ENCODE results near the gene SEC61A1. TPM values are rescaled to one million over a fixed set of nuclear protein-coding genes. Genes with fewer than 3 reads are reported as not detected.

The SEC61A1 gene
- total RNA-seq, 2 experiments from 2014 or later: 107 to 116 TPM

GRCh38 chr3:128041344-128041743 is 10.9 kb upstream of the SEC61A1 start:
- intact Hi-C loops (cut with micrococcal nuclease): no loop called here

DNA sequence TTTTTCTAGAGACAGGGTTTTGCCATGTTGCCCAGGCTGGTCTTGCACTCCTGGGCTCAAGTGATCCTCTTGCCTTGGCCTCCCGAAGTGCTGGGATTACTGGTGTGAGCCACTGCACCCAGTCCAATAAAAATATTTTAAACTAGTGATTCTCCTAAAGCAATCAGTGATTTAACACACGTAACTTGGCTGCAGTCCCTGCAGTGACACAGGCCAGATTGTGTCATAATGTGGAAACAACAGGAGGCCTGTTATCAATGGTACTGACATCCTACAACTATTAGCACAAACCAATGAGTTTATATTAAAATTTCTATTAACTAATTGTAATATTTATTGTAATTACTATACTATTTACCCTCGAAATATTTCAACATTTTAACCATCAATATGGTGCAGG is 1.6 kb upstream of the SEC61A1 start:
- intact Hi-C loops (cut with micrococcal nuclease): no loop called here
- ChIA-PET CTCF (interaction anchor here (0.9 to 1.8 kb wide), 3 partner anchors 45 to 476 kb away, joined by 4 to 5 read pairs (median 5); no protein-coding TSS in a partner anchor), POLR2A (interaction anchor here (3.7 to 6.2 kb wide), 2 partner anchors 12 to 16 kb away, joined by 18 to 37 read pairs; no protein-coding TSS in a partner anchor)
- H3K9me3 Mint-ChIP-seq: no peaks in the 10 kb centered on the region
- no peak overlapping the region for H3K27ac Mint-ChIP-seq
- H3K4me1 Mint-ChIP-seq (ENCODE audit: low read depth): peaks cover 34% of the 10 kb centered on the region
- no peak for DNase-seq
- TF ChIP-seq, protein P1, sequence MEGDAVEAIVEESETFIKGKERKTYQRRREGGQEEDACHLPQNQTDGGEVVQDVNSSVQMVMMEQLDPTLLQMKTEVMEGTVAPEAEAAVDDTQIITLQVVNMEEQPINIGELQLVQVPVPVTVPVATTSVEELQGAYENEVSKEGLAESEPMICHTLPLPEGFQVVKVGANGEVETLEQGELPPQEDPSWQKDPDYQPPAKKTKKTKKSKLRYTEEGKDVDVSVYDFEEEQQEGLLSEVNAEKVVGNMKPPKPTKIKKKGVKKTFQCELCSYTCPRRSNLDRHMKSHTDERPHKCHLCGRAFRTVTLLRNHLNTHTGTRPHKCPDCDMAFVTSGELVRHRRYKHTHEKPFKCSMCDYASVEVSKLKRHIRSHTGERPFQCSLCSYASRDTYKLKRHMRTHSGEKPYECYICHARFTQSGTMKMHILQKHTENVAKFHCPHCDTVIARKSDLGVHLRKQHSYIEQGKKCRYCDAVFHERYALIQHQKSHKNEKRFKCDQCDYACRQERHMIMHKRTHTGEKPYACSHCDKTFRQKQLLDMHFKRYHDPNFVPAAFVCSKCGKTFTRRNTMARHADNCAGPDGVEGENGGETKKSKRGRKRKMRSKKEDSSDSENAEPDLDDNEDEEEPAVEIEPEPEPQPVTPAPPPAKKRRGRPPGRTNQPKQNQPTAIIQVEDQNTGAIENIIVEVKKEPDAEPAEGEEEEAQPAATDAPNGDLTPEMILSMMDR (IDR thresholded peaks at IDR 0.05): no peak
- H3K36me3 Mint-ChIP-seq (ENCODE audit: low read depth): peaks cover 30% of the 10 kb centered on the region
- no peaks in the 10 kb centered on the region for H3K27me3 Mint-ChIP-seq
- H3K4me3 Mint-ChIP-seq: no peak overlapping the region
- no peak for ATAC-seq

More at GRCh38 chr3:128041344-128041743, 10.9 kb upstream of the SEC61A1 start:
- TF ChIP-seq, protein P1 (IDR thresholded peaks at IDR 0.05): no peak
- POLR2A ChIA-PET: no interaction called here
- Mint-ChIP-seq H3K4me1 (ENCODE audit: low read depth) (no peaks in the 10 kb centered on the region), H3K27ac (no peak overlapping the region), H3K4me3 (no peak overlapping the region), H3K27me3 (no peaks in the 10 kb centered on the region), H3K9me3 (no peaks in the 10 kb centered on the region), H3K36me3 (ENCODE audit: low read depth) (no peaks in the 10 kb centered on the region)
- no peak for ATAC-seq
- CTCF ChIA-PET: no interaction called here
- DNase-seq: no peak

DNA sequence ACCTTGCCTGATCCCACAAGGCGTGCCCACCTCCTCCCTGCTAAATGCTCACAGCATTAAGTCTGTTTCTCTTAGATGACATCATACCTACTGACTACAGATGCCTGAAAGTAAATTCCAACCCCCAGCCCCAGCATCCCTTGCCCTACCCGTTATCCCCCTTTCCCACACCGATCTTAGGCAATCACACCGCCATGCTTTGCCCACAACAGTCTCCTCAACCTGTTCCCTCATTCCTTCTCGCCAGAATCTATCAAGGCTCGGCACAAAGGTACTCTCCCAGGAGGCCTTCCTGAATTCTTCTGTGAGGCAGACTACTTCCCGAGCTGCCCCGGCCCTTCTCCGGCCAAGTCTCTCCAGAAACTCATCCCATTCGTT is 789 bp upstream of the SEC61A1 start:
- ChIA-PET CTCF (interaction anchor here (1.7 kb wide), 1 partner anchor 44 kb away, joined by 5 read pairs; no protein-coding TSS in a partner anchor), POLR2A (interaction anchor here (0.6 to 6.2 kb wide), 5 partner anchors 11 to 1578 kb away, joined by 3 to 37 read pairs (median 6); partner anchors contain the start of gene RUVBL1)
- H3K27me3 Mint-ChIP-seq: no peaks in the 10 kb centered on the region
- TF ChIP-seq, protein P1 (IDR thresholded peaks at IDR 0.05): no peak
- peaks cover 39% of the 10 kb centered on the region for H3K4me1 Mint-ChIP-seq (ENCODE audit: low read depth)
- no peaks in the 10 kb centered on the region for H3K9me3 Mint-ChIP-seq
- H3K4me3 Mint-ChIP-seq: peak overlapping the region; percentile 100
- no peak for DNase-seq
- intact Hi-C loops (cut with micrococcal nuclease): no loop called here
- ATAC-seq: no peak
- H3K27ac Mint-ChIP-seq: peak overlapping the region; percentile 90
- peaks cover 36% of the 10 kb centered on the region for H3K36me3 Mint-ChIP-seq (ENCODE audit: low read depth)

DNA sequence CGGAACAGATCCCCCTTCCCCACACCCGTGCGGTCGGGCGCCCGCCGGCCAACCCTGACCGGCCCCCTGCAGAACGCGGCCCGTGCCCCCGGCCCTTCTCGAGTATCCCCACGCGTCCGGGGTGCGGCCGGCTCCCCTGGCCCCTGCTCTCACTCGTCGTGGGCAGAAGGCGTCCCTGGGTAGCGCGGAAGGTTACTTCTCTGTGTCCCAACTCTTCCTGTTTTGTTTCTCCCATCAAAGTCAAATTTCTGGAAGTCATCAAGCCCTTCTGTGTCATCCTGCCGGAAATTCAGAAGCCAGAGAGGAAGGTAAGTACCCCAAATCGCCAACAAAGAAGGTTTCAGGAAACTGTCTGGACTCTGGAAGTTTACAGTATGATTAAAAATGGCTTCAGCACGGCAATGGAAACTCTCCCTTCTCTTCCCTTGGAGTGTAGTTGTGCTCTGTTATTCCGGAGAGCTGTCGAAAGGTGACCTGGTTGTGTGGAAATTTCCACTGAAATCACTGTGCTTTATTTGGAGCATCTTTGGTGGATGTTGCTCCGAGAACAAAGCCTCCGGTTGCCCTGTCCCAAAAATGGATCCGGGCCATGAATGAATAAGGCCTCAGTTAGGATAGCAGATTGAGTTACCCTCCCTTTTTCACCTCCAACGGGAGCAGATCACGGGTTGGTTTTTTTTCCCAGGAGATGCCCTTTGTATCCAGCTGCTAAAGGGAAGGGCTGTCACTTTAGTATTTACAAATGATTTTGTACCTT is 536 bp downstream of the SEC61A1 start:
- TF ChIP-seq, protein P1 (IDR thresholded peaks at IDR 0.05): no peak
- ATAC-seq (no peak), DNase-seq (no peak)
- intact Hi-C loops (cut with micrococcal nuclease): no loop called here
- H3K27ac Mint-ChIP-seq: peak overlapping the region; percentile 94
- H3K4me1 Mint-ChIP-seq (ENCODE audit: low read depth): peaks cover 39% of the 10 kb centered on the region
- H3K36me3 Mint-ChIP-seq (ENCODE audit: low read depth): peaks cover 45% of the 10 kb centered on the region
- H3K4me3 Mint-ChIP-seq: peak overlapping the region; percentile 100
- no peaks in the 10 kb centered on the region for H3K27me3 Mint-ChIP-seq
- POLR2A ChIA-PET: interaction anchor here (0.7 to 6.2 kb wide), 7 partner anchors 9 to 71 kb away, joined by 3 to 37 read pairs (median 6); partner anchors contain the start of gene RUVBL1
- H3K9me3 Mint-ChIP-seq: no peaks in the 10 kb centered on the region
- CTCF ChIA-PET: interaction anchor here (1.1 to 1.4 kb wide), 2 partner anchors 16 to 23 kb away, joined by 3 read pairs; no protein-coding TSS in a partner anchor

- intact Hi-C loops (cut with micrococcal nuclease): no loop called here
- Mint-ChIP-seq H3K27ac (peak overlapping the region; percentile 94), H3K4me3 (peak overlapping the region; percentile 100), H3K9me3 (no peaks in the 10 kb centered on the region), H3K4me1 (ENCODE audit: low read depth) (peaks cover 39% of the 10 kb centered on the region), H3K27me3 (no peaks in the 10 kb centered on the region), H3K36me3 (ENCODE audit: low read depth) (peaks cover 47% of the 10 kb centered on the region)
- ChIA-PET CTCF (interaction anchor here (0.8 to 1.4 kb wide), 3 partner anchors 15 to 59 kb away, joined by 3 read pairs; no protein-coding TSS in a partner anchor), POLR2A (interaction anchor here (0.9 to 6.2 kb wide), 5 partner anchors 8 to 99 kb away, joined by 3 to 37 read pairs (median 6); no protein-coding TSS in a partner anchor)
- no peak for DNase-seq
- no peak for ATAC-seq
- TF ChIP-seq, protein P1 (IDR thresholded peaks at IDR 0.05): no peak
These were observed 1.4 kb downstream of the SEC61A1 start for GRCh38 chr3:128053614-128054013.
